ENCODE results near the gene UPF1. TPM values are rescaled to one million over a fixed set of nuclear protein-coding genes. Genes with fewer than 3 reads are reported as not detected.

The UPF1 gene
- total and polyA plus RNA-seq, 2 of the 13 experiments (the other 11 are each of a cell fraction or from before 2014, with no cell fraction given), result 16.9 to 41.8 TPM

- TF ChIP-seq E2F2 (CRISPR knock-in tag; IDR thresholded peaks at IDR 0.05; ENCODE audit: borderline replicate concordance) (no peak), ZBTB26 (CRISPR knock-in tag; IDR thresholded peaks at IDR 0.05; ENCODE audit: borderline replicate concordance) (no peak), U2AF2 (IDR thresholded peaks at IDR 0.05; ENCODE audit: low read depth, low read length) (no peak), ZNF564 (CRISPR knock-in tag; IDR thresholded peaks at IDR 0.05) (no peak)
Observed at GRCh38 chr19:18881491-18881890, 49.7 kb downstream of the UPF1 start (continued).

GRCh38 chr19:18883526-18884304 is 52.0 kb downstream of the UPF1 start:
- Histone ChIP-seq H3K4me3 (replicated peaks in 1 of 3; ENCODE audit: insufficient read depth in 1 of 3, low read depth in 2 of 3, low read length in 3 of 3) (no peak overlapping the region), H3K9ac (ENCODE audit: insufficient read depth, low read depth, low read length) (no peak overlapping the region), H3K27ac (ENCODE audit: extremely low read length, insufficient read depth, low read length) (no peak overlapping the region), H4K20me1 (ENCODE audit: insufficient read depth, low read length) (no peaks in the 10 kb centered on the region), H2AFZ (ENCODE audit: low read length) (no peak overlapping the region), H3K4me2 (ENCODE audit: low read depth, low read length) (no peak overlapping the region), H3K4me1 (ENCODE audit: insufficient read depth, low read length) (no peaks in the 10 kb centered on the region), H3K79me2 (ENCODE audit: insufficient read depth, low read length) (no peaks in the 10 kb centered on the region), H3K27me3 (ENCODE audit: control insufficient read depth in 1 of 2, insufficient read depth in 2 of 2, low read length in 2 of 2) (no peaks in the 10 kb centered on the region), H3K36me3 (replicated peaks in 1 of 2; ENCODE audit: control insufficient read depth in 1 of 2, insufficient read depth in 2 of 2, low read length in 2 of 2) (peaks cover 2 to 5% of the 10 kb centered on the region in 2 experiments; a peak in 1 of 5 replicates), H3K9me3 (ENCODE audit: low read length) (no peaks in the 10 kb centered on the region)
- POLR2A ChIA-PET, result no interaction called here
- CTCF ChIA-PET (ENCODE audit: low intra/inter-chr PET ratio, low total read pairs), result no interaction called here
- no TSS peak for BruUV-seq (replicated peaks)
- WGBS (ENCODE audit: low lambda C conversion rate), result 95% methylated on average over 26 of the region's 30 CpGs
- DNase-seq (ENCODE audit: low spot score) (no peak), FAIRE-seq (no peak), ATAC-seq (no peak)
- in situ Hi-C loops (cut with HindIII; ENCODE audit: extremely low pct_ligation_motif_present, low pct_unique_long_range_greater_than_20kb) (no loop called here), intact Hi-C loops (cut with micrococcal nuclease; ENCODE audit: unreplicated experiment) (no loop called here)
- TF ChIP-seq ESRRA (CRISPR knock-in tag; IDR thresholded peaks at IDR 0.05; ENCODE audit: low read depth) (no peak), ZNF512B (CRISPR knock-in tag; IDR thresholded peaks at IDR 0.05; ENCODE audit: borderline replicate concordance) (no peak), ATF7 (IDR thresholded peaks at IDR 0.05) (no peak), ATF7 (CRISPR knock-in tag; IDR thresholded peaks at IDR 0.05) (no peak), ZNF354B (CRISPR knock-in tag; IDR thresholded peaks at IDR 0.05) (no peak), TFDP2 (CRISPR knock-in tag; IDR thresholded peaks at IDR 0.05) (no peak), ZBTB43 (CRISPR knock-in tag; conservative IDR thresholded peaks at IDR 0.05) (no peak), NFIC (IDR thresholded peaks at IDR 0.05; ENCODE audit: low read length) (no peak), TOPORS (CRISPR knock-in tag; IDR thresholded peaks at IDR 0.05) (no peak), ZNF543 (CRISPR knock-in tag; IDR thresholded peaks at IDR 0.05) (no peak), ZNF878 (CRISPR knock-in tag; IDR thresholded peaks at IDR 0.05) (no peak), HOXA5 (CRISPR knock-in tag; IDR thresholded peaks at IDR 0.05) (no peak)

Measured in HepG2 (cell line).